ENCODE data around the gene PDZD7. TPM values are rescaled to one million over a fixed set of nuclear protein-coding genes. Genes with fewer than 3 reads are reported as not detected.

Gene PDZD7
- total and polyA plus RNA-seq, 2 of the 8 experiments (the other 6 are each of a cell fraction or from before 2014, with no cell fraction given): 0.88 to 1.6 TPM

- Histone ChIP-seq H3K27ac (ENCODE audit: low read depth, low read length) (no peak overlapping the region), H2AFZ (ENCODE audit: low read length) (no peak overlapping the region), H2AK5ac (ENCODE audit: low read depth, low read length) (no peak overlapping the region), H2BK12ac (ENCODE audit: low read depth, low read length) (no peak overlapping the region), H3K79me2 (ENCODE audit: control insufficient read depth in 1 of 2, insufficient read depth in 2 of 2, low read length in 2 of 2) (peaks cover 0 to 33% of the 10 kb centered on the region in 2 experiments; a peak in 2 of 4 replicates), H3K4me1 (replicated peaks in 1 of 4; ENCODE audit: control insufficient read depth in 3 of 4, insufficient read depth in 4 of 4, low read length in 3 of 4) (peaks cover 4 to 19% (median 10%) of the 10 kb centered on the region in 4 experiments), H3K9ac (replicated peaks in 1 of 4; ENCODE audit: extremely low read depth in 1 of 4, low read depth in 3 of 4, low read length in 3 of 4) (no peak overlapping the region; a peak in 1 of 7 replicates), H4K20me1 (replicated peaks in 1 of 2; ENCODE audit: control insufficient read depth in 1 of 2, insufficient read depth in 2 of 2, low read length in 2 of 2) (peaks cover 2 to 17% of the 10 kb centered on the region in 2 experiments), H3K4ac (replicated peaks; ENCODE audit: insufficient read length, low read depth, low read length) (no peak overlapping the region), H3K9me3 (ENCODE audit: insufficient read depth in 2 of 2, low read depth in 1 of 2, low read length in 1 of 2) (no peaks in the 10 kb centered on the region), H3K4me2 (ENCODE audit: insufficient read depth in 1 of 2, low read depth in 2 of 2, low read length in 2 of 2) (peak overlapping the region in 1 of 2 experiments; percentile 26; a peak in 1 of 4 replicates), H4K91ac (replicated peaks; ENCODE audit: insufficient read length, low read length) (no peak overlapping the region), H3K56ac (replicated peaks; ENCODE audit: insufficient read length, low read depth, low read length) (no peak overlapping the region), H3K23me2 (ENCODE audit: low read depth, low read length) (peaks cover 17% of the 10 kb centered on the region), H3K36me3 (ENCODE audit: control insufficient read depth in 2 of 4, insufficient read depth in 4 of 4, low read length in 3 of 4) (peaks cover 11 to 37% (median 28%) of the 10 kb centered on the region in 4 experiments; a peak in 7 of 8 replicates), H3K27me3 (replicated peaks in 1 of 4; ENCODE audit: control insufficient read depth in 3 of 4, extremely low read depth in 1 of 4, insufficient read depth in 3 of 4, low read length in 3 of 4) (no peaks in the 10 kb centered on the region), H3K23ac (ENCODE audit: insufficient read length) (no peak overlapping the region), H4K5ac (ENCODE audit: insufficient read length, low read depth, low read length) (no peak overlapping the region), H2BK120ac (replicated peaks; ENCODE audit: low read depth, low read length) (no peak overlapping the region), H3K18ac (ENCODE audit: extremely low read depth, low read length) (no peak overlapping the region), H3K4me3 (ENCODE audit: extremely low read depth in 1 of 4, insufficient read depth in 2 of 4, low read depth in 3 of 4, low read length in 4 of 4) (peak overlapping the region in 1 of 4 experiments; percentile 90; a peak in 1 of 8 replicates), H3K14ac (ENCODE audit: insufficient read length) (no peak overlapping the region), H2BK20ac (ENCODE audit: low read length) (no peak overlapping the region), H2BK5ac (ENCODE audit: low read depth, low read length) (no peak overlapping the region), H4K8ac (ENCODE audit: extremely low read depth, insufficient read depth, low read length) (no peak overlapping the region), H2BK15ac (ENCODE audit: low read length) (no peak overlapping the region), H3K79me1 (ENCODE audit: low read depth, low read length) (peaks cover 6% of the 10 kb centered on the region; the same call in 1 of the 2 replicates)
- FAIRE-seq (no peak), DNase-seq (ENCODE audit: low read depth in 1 of 2, low spot score in 2 of 2) (no peak)
- ChIA-PET POLR2A (ENCODE audit: partially characterized antibody) (interaction anchor here (1.4 to 12.6 kb wide), 3 partner anchors 7 to 12 kb away, joined by 3 to 143 read pairs (median 4); no protein-coding TSS in a partner anchor), CTCF (ENCODE audit: partially characterized antibody) (interaction anchor here (0.9 to 26.8 kb wide), 8 partner anchors 6 to 122 kb away, joined by 3 to 464 read pairs (median 4); partner anchors contain the start of genes LZTS2, MRPL43 and TWNK)
- 98% methylated on average over 5 of the region's 5 CpGs; no CpG with 5 or more reads in 1 of the 2 experiments for WGBS, 2 experiments (ENCODE audit: extremely low coverage in 1 of 2, insufficient coverage in 1 of 2, insufficient read length in 1 of 2, insufficient replicate concordance in 2 of 2, low coverage in 1 of 2, low lambda C conversion rate in 2 of 2, missing lambda C conversion rate in 1 of 2)
- no peak for TF ChIP-seq GTF2F1 (IDR thresholded peaks at IDR 0.05; ENCODE audit: borderline replicate concordance, low read depth, low read length)
- no peak for TF ChIP-seq CBX5 (IDR thresholded peaks at IDR 0.05; ENCODE audit: low read depth, low read length)
- no peak for TF ChIP-seq TAF1 (IDR thresholded peaks at IDR 0.05; ENCODE audit: low read depth, low read length)
- TF ChIP-seq SAP30 (IDR thresholded peaks at IDR 0.05; ENCODE audit: insufficient read depth, insufficient replicate concordance, low read length): no peak
- TF ChIP-seq CHD1 (IDR thresholded peaks at IDR 0.05; ENCODE audit: low read depth, low read length): no peak
- no peak for TF ChIP-seq RNF2 (IDR thresholded peaks at IDR 0.05; ENCODE audit: borderline replicate concordance, low read depth, low read length, missing control alignments, poor library complexity, severe bottlenecking)
- no peak for TF ChIP-seq CTCF (IDR thresholded peaks at IDR 0.05; ENCODE audit: control extremely low read depth in 1 of 3, insufficient read depth in 1 of 3, low read depth in 1 of 3, low read length in 3 of 3)
- no peak for TF ChIP-seq KDM4A (IDR thresholded peaks at IDR 0.05; ENCODE audit: low read depth, low read length, severe bottlenecking)
- no peak for TF ChIP-seq KDM1A (IDR thresholded peaks at IDR 0.05; ENCODE audit: borderline replicate concordance, low read length)
- TF ChIP-seq RBBP5 (IDR thresholded peaks at IDR 0.05; ENCODE audit: borderline replicate concordance, low read depth, low read length): no peak
Observed at GRCh38 chr10:101001659-101002035, 29.3 kb downstream of the PDZD7 start.

Data from H1 (cell line).